Measurements from ENCODE around the gene RPAP3. TPM values are rescaled to one million over a fixed set of nuclear protein-coding genes. Genes with fewer than 3 reads are reported as not detected.

Gene RPAP3
- total and polyA plus RNA-seq, 9 of the 15 experiments (the other 6 are each of a cell fraction or from before 2014, with no cell fraction given) = 40.0 to 92.1 (median 54.1) TPM

- TF ChIP-seq, protein P1, sequence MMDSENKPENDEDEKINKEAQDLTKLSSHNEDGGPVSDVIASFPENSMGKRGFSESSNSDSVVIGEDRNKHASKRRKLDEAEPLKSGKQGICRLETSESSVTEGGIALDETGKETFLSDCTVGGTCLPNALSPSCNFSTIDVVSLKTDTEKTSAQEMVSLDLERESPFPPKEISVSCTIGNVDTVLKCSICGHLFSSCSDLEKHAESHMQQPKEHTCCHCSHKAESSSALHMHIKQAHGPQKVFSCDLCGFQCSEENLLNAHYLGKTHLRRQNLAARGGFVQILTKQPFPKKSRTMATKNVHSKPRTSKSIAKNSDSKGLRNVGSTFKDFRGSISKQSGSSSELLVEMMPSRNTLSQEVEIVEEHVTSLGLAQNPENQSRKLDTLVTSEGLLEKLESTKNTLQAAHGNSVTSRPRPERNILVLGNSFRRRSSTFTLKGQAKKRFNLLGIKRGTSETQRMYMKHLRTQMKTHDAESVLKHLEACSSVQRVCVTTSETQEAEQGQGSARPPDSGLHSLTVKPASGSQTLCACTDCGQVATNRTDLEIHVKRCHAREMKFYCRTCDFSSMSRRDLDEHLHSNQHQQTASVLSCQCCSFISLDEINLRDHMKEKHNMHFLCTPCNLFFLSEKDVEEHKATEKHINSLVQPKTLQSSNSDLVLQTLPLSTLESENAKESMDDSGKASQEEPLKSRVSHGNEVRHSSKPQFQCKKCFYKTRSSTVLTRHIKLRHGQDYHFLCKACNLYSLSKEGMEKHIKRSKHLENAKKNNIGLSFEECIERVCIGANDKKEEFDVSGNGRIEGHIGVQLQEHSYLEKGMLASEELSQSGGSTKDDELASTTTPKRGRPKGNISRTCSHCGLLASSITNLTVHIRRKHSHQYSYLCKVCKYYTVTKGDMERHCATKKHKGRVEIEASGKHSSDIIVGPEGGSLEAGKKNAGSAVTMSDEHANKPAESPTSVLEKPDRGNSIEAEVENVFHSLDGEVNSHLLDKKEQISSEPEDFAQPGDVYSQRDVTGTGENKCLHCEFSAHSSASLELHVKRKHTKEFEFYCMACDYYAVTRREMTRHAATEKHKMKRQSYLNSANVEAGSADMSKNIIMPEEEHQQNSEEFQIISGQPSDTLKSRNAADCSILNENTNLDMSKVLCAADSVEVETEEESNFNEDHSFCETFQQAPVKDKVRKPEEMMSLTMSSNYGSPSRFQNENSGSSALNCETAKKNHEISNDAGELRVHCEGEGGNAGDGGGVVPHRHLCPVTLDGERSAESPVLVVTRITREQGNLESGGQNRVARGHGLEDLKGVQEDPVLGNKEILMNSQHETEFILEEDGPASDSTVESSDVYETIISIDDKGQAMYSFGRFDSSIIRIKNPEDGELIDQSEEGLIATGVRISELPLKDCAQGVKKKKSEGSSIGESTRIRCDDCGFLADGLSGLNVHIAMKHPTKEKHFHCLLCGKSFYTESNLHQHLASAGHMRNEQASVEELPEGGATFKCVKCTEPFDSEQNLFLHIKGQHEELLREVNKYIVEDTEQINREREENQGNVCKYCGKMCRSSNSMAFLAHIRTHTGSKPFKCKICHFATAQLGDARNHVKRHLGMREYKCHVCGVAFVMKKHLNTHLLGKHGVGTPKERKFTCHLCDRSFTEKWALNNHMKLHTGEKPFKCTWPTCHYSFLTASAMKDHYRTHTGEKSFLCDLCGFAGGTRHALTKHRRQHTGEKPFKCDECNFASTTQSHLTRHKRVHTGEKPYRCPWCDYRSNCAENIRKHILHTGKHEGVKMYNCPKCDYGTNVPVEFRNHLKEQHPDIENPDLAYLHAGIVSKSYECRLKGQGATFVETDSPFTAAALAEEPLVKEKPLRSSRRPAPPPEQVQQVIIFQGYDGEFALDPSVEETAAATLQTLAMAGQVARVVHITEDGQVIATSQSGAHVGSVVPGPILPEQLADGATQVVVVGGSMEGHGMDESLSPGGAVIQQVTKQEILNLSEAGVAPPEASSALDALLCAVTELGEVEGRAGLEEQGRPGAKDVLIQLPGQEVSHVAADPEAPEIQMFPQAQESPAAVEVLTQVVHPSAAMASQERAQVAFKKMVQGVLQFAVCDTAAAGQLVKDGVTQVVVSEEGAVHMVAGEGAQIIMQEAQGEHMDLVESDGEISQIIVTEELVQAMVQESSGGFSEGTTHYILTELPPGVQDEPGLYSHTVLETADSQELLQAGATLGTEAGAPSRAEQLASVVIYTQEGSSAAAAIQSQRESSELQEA (IDR thresholded peaks at IDR 0.05; ENCODE audit: low read depth) = no peak
- no peak for TF ChIP-seq CEBPG (CRISPR knock-in tag; IDR thresholded peaks at IDR 0.05)
- no peak for TF ChIP-seq CEBPG (tag; conservative IDR thresholded peaks at IDR 0.05 in 1 of 2, IDR thresholded peaks at IDR 0.05 in 1 of 2)
- no peak for TF ChIP-seq SP2 (IDR thresholded peaks at IDR 0.05; ENCODE audit: extremely low read depth, low read depth, low read length, poor library complexity, severe bottlenecking)
- TF ChIP-seq CREM (IDR thresholded peaks at IDR 0.05; ENCODE audit: low read depth) = peak; percentile 95
- peak; percentile 73 for TF ChIP-seq CHD1 (IDR thresholded peaks at IDR 0.05; ENCODE audit: low read length)
- TF ChIP-seq SMARCC2 (IDR thresholded peaks at IDR 0.05; ENCODE audit: low read depth) = peak; percentile 68; the same call in 1 of the 2 replicates
- TF ChIP-seq POLR2H (tag; IDR thresholded peaks at IDR 0.05; ENCODE audit: low read depth) = peak; percentile 93
- no peak for TF ChIP-seq YBX1 (IDR thresholded peaks at IDR 0.05)
- TF ChIP-seq ZNF785 (CRISPR knock-in tag; IDR thresholded peaks at IDR 0.05) = no peak
- TF ChIP-seq ZNF347 (CRISPR knock-in tag; IDR thresholded peaks at IDR 0.05; ENCODE audit: low read depth) = no peak
- no peak for TF ChIP-seq SMARCB1 (IDR thresholded peaks at IDR 0.05; ENCODE audit: insufficient read length, low read depth)
- no peak for TF ChIP-seq ZNF609 (CRISPR knock-in tag; IDR thresholded peaks at IDR 0.05; ENCODE audit: borderline replicate concordance)
- 0 out of 2 replicates have a peak, but pooled peaks have one; percentile 45 for TF ChIP-seq SP1 (CRISPR knock-in tag; IDR thresholded peaks at IDR 0.05)
These were observed at the start of gene RPAP3 (continued) for GRCh38 chr12:47705566-47706425.

Measured in K562 (cell line).